Neural crest cell (in vitro differentiated cells): ENCODE results near the gene PCDHGC4. TPM values are rescaled to one million over a fixed set of nuclear protein-coding genes. Genes with fewer than 3 reads are reported as not detected.

Source experiments
- DNase-seq: peaks from one replicate; pipeline ENCODE4 v3.0.0; 2021; ENCODE audit warnings: low read depth, mixed read lengths, low spot score
- H3K27ac Mint-ChIP-seq: one replicate; pipeline ENCODE4 v1.8.0; 2021; ENCODE audit warnings: mild to moderate bottlenecking, mixed read lengths; ENCODE audit not compliant: unreplicated experiment
- H3K27me3 Mint-ChIP-seq: 2 replicates; pipeline ENCODE4 v1.8.0; 2021; ENCODE audit warnings: low read depth, mild to moderate bottlenecking, mixed read lengths
- H3K36me3 Mint-ChIP-seq: 2 replicates; pipeline ENCODE4 v1.8.0; 2021; ENCODE audit warnings: low read depth, mild to moderate bottlenecking, mixed read lengths
- H3K4me1 Mint-ChIP-seq: 2 replicates; pipeline ENCODE4 v1.8.0; 2021; ENCODE audit warnings: mixed read lengths
- H3K4me3 Mint-ChIP-seq: one replicate; pipeline ENCODE4 v1.8.0; 2021; ENCODE audit warnings: mild to moderate bottlenecking, mixed read lengths
- H3K9me3 Mint-ChIP-seq: 2 replicates; pipeline ENCODE4 v1.8.0; 2021; ENCODE audit warnings: mixed read lengths
- CTCF ChIP-seq: fragments of 200-600 bp; sonication (generic); conservative IDR thresholded peaks from 2 replicates; pipeline ENCODE4 v1.5.0; 2021; ENCODE audit warnings: antibody characterized with exemption, mild to moderate bottlenecking
- total RNA-seq: library from RNA; stranded (reverse); gene quantifications from 2 replicates; pipeline ENCODE4 v1.2.1, GENCODE V29; 2021

Gene PCDHGC4
- total RNA-seq, 1 donor from 2014 or later, result 14.8 TPM

GRCh38 chr5:141486091-141486490, 1.3 kb downstream of the PCDHGC4 start:
- peak overlapping the region; percentile 21 for H3K27ac Mint-ChIP-seq
- H3K36me3 Mint-ChIP-seq, result peaks cover 43% of the 10 kb centered on the region
- no peaks in the 10 kb centered on the region for H3K27me3 Mint-ChIP-seq
- no peak for TF ChIP-seq CTCF
- no peak for DNase-seq
- H3K9me3 Mint-ChIP-seq, result peaks cover 2% of the 10 kb centered on the region
- peak overlapping the region; percentile 72 for H3K4me3 Mint-ChIP-seq
- peaks cover 61% of the 10 kb centered on the region for H3K4me1 Mint-ChIP-seq

- H3K36me3 Mint-ChIP-seq, result peaks cover 46% of the 10 kb centered on the region
- H3K9me3 Mint-ChIP-seq, result peaks cover 2% of the 10 kb centered on the region
- TF ChIP-seq CTCF, result no peak
- H3K4me3 Mint-ChIP-seq, result peak overlapping the region; percentile 59
- no peaks in the 10 kb centered on the region for H3K27me3 Mint-ChIP-seq
- H3K27ac Mint-ChIP-seq, result no peak overlapping the region
- DNase-seq, result no peak
- peaks cover 57% of the 10 kb centered on the region for H3K4me1 Mint-ChIP-seq
Measured at GRCh38 chr5:141487131-141487530, 2.3 kb downstream of the PCDHGC4 start.

- Mint-ChIP-seq H3K36me3 (peaks cover 52% of the 10 kb centered on the region), H3K4me3 (peak within 1 kb of the TSS; percentile 34), H3K9me3 (peaks cover 2% of the 10 kb centered on the region), H3K27ac (peak within 1 kb of the TSS; percentile 37), H3K27me3 (no peaks in the 10 kb centered on the region), H3K4me1 (peaks cover 53% of the 10 kb centered on the region)
- no peak for TF ChIP-seq CTCF
- no peak for DNase-seq
Measured at GRCh38 chr5:141488591-141489561, 4.0 kb downstream of the PCDHGC4 start, which contains the start of gene PCDHGC5. Gene PCDHGC5 (plus strand): TSS chr5:141489081. CDS start chr5:141489241, 160 bp downstream.

- peaks cover 52% of the 10 kb centered on the region for H3K36me3 Mint-ChIP-seq
- H3K9me3 Mint-ChIP-seq, result peaks cover 2% of the 10 kb centered on the region
- H3K27ac Mint-ChIP-seq, result peak overlapping the region; percentile 62
- no peak for TF ChIP-seq CTCF
- H3K4me3 Mint-ChIP-seq, result peak overlapping the region; percentile 34
- peaks cover 54% of the 10 kb centered on the region for H3K4me1 Mint-ChIP-seq
- no peaks in the 10 kb centered on the region for H3K27me3 Mint-ChIP-seq
- no peak for DNase-seq
Measured at GRCh38 chr5:141489841-141490240, 5.0 kb downstream of the PCDHGC4 start.

- Mint-ChIP-seq H3K36me3 (peaks cover 47% of the 10 kb centered on the region), H3K4me1 (peaks cover 54% of the 10 kb centered on the region), H3K27me3 (no peaks in the 10 kb centered on the region), H3K4me3 (peak overlapping the region; percentile 34), H3K9me3 (peaks cover 2% of the 10 kb centered on the region), H3K27ac (peak overlapping the region; percentile 62)
- no peak for DNase-seq
- TF ChIP-seq CTCF, result no peak
Measured at GRCh38 chr5:141490271-141490670, 5.4 kb downstream of the PCDHGC4 start.
